Dermis blood vessel endothelial cell (primary cell): ENCODE measurements around the gene MCF2L. TPM values are rescaled to one million over a fixed set of nuclear protein-coding genes. Genes with fewer than 3 reads are reported as not detected.
"Not testable (repeated sequence)": the region's sequence is repeated elsewhere in the genome, so short reads cannot be mapped to it uniquely, and the experiment has no call there.

Experiments
- DNase-seq: peaks from one replicate; pipeline ENCODE4 v3.0.0; 2010
- total RNA-seq: library from RNA; depleted of rRNA; stranded (reverse); fragments of >200 nt; gene quantifications from 2 replicates; pipeline ENCODE4 v1.2.3, GENCODE V29; 2014

MCF2L gene
- total RNA-seq, 1 donor from 2014 or later, result 51.4 TPM

GRCh38 chr13:113102727-113103126 is 133.7 kb downstream of the MCF2L start:
- no peak for DNase-seq

- no peak for DNase-seq
Measured at GRCh38 chr13:113103646-113104045, 134.6 kb downstream of the MCF2L start.

GRCh38 chr13:113105032-113105920 is 136.3 kb downstream of the MCF2L start, which contains the start of gene F7:
Gene F7, plus strand, starts transcription at chr13:113105791. Its CDS starts 51 bp downstream, at chr13:113105842.
- no peak for DNase-seq

- no peak for DNase-seq
Measured at GRCh38 chr13:113105921-113106452, 137.0 kb downstream of the MCF2L start.

- no peak for DNase-seq
Measured at GRCh38 chr13:113106711-113107351, 137.8 kb downstream of the MCF2L start.

- not testable (repeated sequence) for DNase-seq
Measured at GRCh38 chr13:113108521-113108920, 139.5 kb downstream of the MCF2L start.

- DNase-seq, result no peak
Measured at GRCh38 chr13:113109151-113110047, 140.4 kb downstream of the MCF2L start.

- peak; percentile 11 for DNase-seq
Measured at GRCh38 chr13:113110048-113110851, 141.2 kb downstream of the MCF2L start.

GRCh38 chr13:113110852-113111315 is 141.9 kb downstream of the MCF2L start:
- DNase-seq, result no peak

- DNase-seq, result not testable (repeated sequence)
Measured at GRCh38 chr13:113111821-113112220, 142.8 kb downstream of the MCF2L start.

GRCh38 chr13:113112475-113112874 is 143.5 kb downstream of the MCF2L start:
- not testable (repeated sequence) for DNase-seq

- DNase-seq, result no peak
Measured at GRCh38 chr13:113112893-113113845, 144.2 kb downstream of the MCF2L start.

- no peak for DNase-seq
Measured at GRCh38 chr13:113113846-113114271, 144.8 kb downstream of the MCF2L start.

- DNase-seq, result no peak
Measured at GRCh38 chr13:113114511-113115362, 145.7 kb downstream of the MCF2L start.

GRCh38 chr13:113115363-113116205 is 146.6 kb downstream of the MCF2L start:
- DNase-seq, result no peak

- no peak for DNase-seq
Measured at GRCh38 chr13:113116206-113116800, 147.3 kb downstream of the MCF2L start.

GRCh38 chr13:113116871-113117271 is 147.9 kb downstream of the MCF2L start:
- DNase-seq, result no peak
